Smooth muscle cell (in vitro differentiated cells): ENCODE measurements around the gene SNX20. TPM values are rescaled to one million over a fixed set of nuclear protein-coding genes. Genes with fewer than 3 reads are reported as not detected.

Experiments used
- DNase-seq: peaks from one replicate; lab custom pipeline; 2025; ENCODE audit not compliant: unreplicated experiment; lab: John Stamatoyannopoulos, UW
- H2AFZ ChIP-seq: fragments of 200-600 bp; sonication (generic); 2 replicates; pipeline ENCODE4 v1.6.0; 2016; ENCODE audit warnings: antibody characterized with exemption, low read depth, mild to moderate bottlenecking
- H3F3A ChIP-seq: fragments of 200-600 bp; sonication (generic); 2 replicates; pipeline ENCODE4 v1.6.0; 2017; ENCODE audit warnings: antibody characterized with exemption, low read depth
- H3K27ac ChIP-seq: fragments of 200-600 bp; sonication (generic); 2 replicates; pipeline ENCODE4 v1.5.1; 2016; ENCODE audit warnings: low read depth, mild to moderate bottlenecking
- H3K27me3 ChIP-seq: fragments of 200-600 bp; sonication (generic); 2 replicates; pipeline ENCODE4 v1.6.1; 2016; ENCODE audit warnings: low read depth, mild to moderate bottlenecking
- H3K36me3 ChIP-seq: fragments of 200-600 bp; sonication (generic); 2 replicates; pipeline ENCODE4 v1.5.1; 2016; ENCODE audit warnings: low read depth
- H3K4me1 ChIP-seq: fragments of 200-600 bp; sonication (generic); 2 replicates; pipeline ENCODE4 v1.5.1; 2016; ENCODE audit warnings: low read depth
- H3K4me2 ChIP-seq: fragments of 200-600 bp; sonication (generic); 2 replicates; pipeline ENCODE4 v1.6.0; 2016; ENCODE audit warnings: mild to moderate bottlenecking
- H3K4me3 ChIP-seq: fragments of 200-600 bp; sonication (generic); 2 replicates; pipeline ENCODE4 v1.5.1; 2016; ENCODE audit warnings: mild to moderate bottlenecking
- H3K79me2 ChIP-seq: fragments of 200-600 bp; sonication (generic); 2 replicates; pipeline ENCODE4 v1.6.0; 2016; ENCODE audit warnings: low read depth, mild to moderate bottlenecking
- H3K9ac ChIP-seq: fragments of 200-600 bp; sonication (generic); 2 replicates; pipeline ENCODE4 v1.6.0; 2016; ENCODE audit warnings: low read depth
- H3K9me3 ChIP-seq: fragments of 200-600 bp; sonication (generic); replicated peaks from 2 replicates; pipeline ENCODE4 v1.5.1; 2016; ENCODE audit warnings: low read depth
- H4K20me1 ChIP-seq: fragments of 200-600 bp; sonication (generic); 2 replicates; pipeline ENCODE4 v1.6.0; 2016; ENCODE audit warnings: low read depth
- WGBS: methylation state at CpG from one replicate; pipeline ENCODE4 v1.1.7; 2016; ENCODE audit warnings: low lambda C conversion rate; 5-methylcytosine and 5-hydroxymethylcytosine counted together
- polyA plus RNA-seq: library from polyadenylated mRNA; unstranded; fragments of >200 nt; fragmentation: Nextera tagmentation; extraction: Ambion mirVana; gene quantifications from 2 replicates; pipeline ENCODE4 v1.2.1, GENCODE V29; 2016
- total RNA-seq: library from RNA; depleted of rRNA; stranded (reverse); fragments of >200 nt; gene quantifications from 2 replicates; pipeline ENCODE4 v1.2.3, GENCODE V29; 2014
- TF ChIP-seq, protein P1 (sequence below): fragments of 200-600 bp; sonication (generic); IDR thresholded peaks from 2 replicates; pipeline ENCODE4 v1.5.1; 2017; ENCODE audit warnings: borderline replicate concordance, mild to moderate bottlenecking, antibody characterized with exemption; ENCODE audit not compliant: insufficient read depth, poor library complexity, severe bottlenecking

SNX20 gene
- total and polyA plus RNA-seq, 2 experiments from 2014 or later, result not detected

DNA sequence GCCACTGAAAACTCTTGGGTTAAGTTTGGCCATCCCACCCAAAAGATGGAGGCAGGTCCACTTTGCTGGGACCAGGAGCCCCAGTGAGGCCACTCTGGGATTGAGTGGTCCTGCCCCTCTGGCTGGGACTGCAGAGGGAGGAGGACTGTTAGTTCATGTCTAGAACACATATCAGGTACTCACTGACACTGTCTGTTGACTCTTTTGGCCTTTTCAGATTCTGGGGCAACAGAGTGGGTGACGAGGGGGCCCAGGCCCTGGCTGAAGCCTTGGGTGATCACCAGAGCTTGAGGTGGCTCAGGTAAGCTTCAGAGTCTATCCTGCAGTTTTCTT, 41.3 kb upstream of the SNX20 start:
- no peak overlapping the region for H3K4me3 ChIP-seq
- H3K27me3 ChIP-seq, result no peaks in the 10 kb centered on the region
- H3K4me2 ChIP-seq, result no peak overlapping the region
- no peak overlapping the region for H3K27ac ChIP-seq
- no peaks in the 10 kb centered on the region for H3K36me3 ChIP-seq
- no peaks in the 10 kb centered on the region for H3K9me3 ChIP-seq
- no peak overlapping the region for H2AFZ ChIP-seq
- H4K20me1 ChIP-seq, result no peaks in the 10 kb centered on the region
- H3F3A ChIP-seq, result no peaks in the 10 kb centered on the region
- TF ChIP-seq, protein P1, sequence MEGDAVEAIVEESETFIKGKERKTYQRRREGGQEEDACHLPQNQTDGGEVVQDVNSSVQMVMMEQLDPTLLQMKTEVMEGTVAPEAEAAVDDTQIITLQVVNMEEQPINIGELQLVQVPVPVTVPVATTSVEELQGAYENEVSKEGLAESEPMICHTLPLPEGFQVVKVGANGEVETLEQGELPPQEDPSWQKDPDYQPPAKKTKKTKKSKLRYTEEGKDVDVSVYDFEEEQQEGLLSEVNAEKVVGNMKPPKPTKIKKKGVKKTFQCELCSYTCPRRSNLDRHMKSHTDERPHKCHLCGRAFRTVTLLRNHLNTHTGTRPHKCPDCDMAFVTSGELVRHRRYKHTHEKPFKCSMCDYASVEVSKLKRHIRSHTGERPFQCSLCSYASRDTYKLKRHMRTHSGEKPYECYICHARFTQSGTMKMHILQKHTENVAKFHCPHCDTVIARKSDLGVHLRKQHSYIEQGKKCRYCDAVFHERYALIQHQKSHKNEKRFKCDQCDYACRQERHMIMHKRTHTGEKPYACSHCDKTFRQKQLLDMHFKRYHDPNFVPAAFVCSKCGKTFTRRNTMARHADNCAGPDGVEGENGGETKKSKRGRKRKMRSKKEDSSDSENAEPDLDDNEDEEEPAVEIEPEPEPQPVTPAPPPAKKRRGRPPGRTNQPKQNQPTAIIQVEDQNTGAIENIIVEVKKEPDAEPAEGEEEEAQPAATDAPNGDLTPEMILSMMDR, result no peak
- H3K4me1 ChIP-seq, result no peaks in the 10 kb centered on the region
- H3K9ac ChIP-seq, result no peak overlapping the region
- WGBS, result 88% methylated on average over 1 of the region's 1 CpG
- H3K79me2 ChIP-seq, result no peaks in the 10 kb centered on the region
- DNase-seq, result no peak

DNA sequence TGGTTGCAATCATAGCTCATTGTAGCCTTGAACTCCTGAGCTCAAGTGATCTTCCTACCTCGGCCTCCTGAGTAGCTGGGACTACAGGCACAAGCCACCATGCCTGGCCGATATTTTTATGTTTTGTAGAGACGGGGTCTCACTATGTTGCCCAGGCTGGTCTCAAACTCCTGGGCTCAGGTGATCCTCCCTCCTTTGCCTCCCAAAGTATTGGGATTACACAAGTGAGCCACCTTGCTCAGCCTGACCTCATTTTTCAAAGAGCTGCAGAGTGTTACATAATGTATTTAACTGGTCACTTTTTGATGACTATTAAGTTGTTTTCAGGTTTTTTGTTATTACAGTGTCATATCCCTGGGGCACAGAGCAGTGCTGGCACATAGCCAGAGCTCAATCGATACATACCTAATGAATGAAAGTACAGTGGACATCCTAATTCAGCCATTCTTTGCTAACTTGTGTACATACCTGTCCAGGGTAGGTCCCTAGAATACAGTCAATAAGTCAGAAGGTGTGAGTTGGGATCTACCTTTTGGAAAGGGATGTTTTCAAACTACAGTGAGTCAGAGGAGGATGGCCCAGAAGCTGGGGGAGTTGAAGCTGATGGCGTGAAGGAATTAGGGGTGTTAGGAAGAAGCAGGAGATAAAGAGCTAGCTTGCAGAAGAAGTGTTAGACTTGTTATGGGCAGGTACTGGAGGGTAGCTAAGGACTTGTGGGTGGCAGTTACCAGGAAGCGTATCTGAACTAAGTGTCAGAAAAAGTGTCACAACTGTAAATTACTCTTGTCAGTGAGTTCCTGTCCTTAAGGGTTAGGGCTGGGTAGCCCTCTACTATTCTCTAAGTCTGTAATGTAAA, 40.7 kb upstream of the SNX20 start:
- no peaks in the 10 kb centered on the region for H3K27me3 ChIP-seq
- no peak overlapping the region for H3K27ac ChIP-seq
- no peak overlapping the region for H3K9ac ChIP-seq
- no peaks in the 10 kb centered on the region for H3F3A ChIP-seq
- no peaks in the 10 kb centered on the region for H3K4me1 ChIP-seq
- TF ChIP-seq, protein P1, result no peak
- no peak overlapping the region for H3K4me3 ChIP-seq
- no peak overlapping the region for H2AFZ ChIP-seq
- no peak for DNase-seq
- no peaks in the 10 kb centered on the region for H3K79me2 ChIP-seq
- H3K36me3 ChIP-seq, result no peaks in the 10 kb centered on the region
- no peaks in the 10 kb centered on the region for H4K20me1 ChIP-seq
- no peak overlapping the region for H3K4me2 ChIP-seq
- 90% methylated on average over 6 of the region's 6 CpGs for WGBS
- no peaks in the 10 kb centered on the region for H3K9me3 ChIP-seq

DNA sequence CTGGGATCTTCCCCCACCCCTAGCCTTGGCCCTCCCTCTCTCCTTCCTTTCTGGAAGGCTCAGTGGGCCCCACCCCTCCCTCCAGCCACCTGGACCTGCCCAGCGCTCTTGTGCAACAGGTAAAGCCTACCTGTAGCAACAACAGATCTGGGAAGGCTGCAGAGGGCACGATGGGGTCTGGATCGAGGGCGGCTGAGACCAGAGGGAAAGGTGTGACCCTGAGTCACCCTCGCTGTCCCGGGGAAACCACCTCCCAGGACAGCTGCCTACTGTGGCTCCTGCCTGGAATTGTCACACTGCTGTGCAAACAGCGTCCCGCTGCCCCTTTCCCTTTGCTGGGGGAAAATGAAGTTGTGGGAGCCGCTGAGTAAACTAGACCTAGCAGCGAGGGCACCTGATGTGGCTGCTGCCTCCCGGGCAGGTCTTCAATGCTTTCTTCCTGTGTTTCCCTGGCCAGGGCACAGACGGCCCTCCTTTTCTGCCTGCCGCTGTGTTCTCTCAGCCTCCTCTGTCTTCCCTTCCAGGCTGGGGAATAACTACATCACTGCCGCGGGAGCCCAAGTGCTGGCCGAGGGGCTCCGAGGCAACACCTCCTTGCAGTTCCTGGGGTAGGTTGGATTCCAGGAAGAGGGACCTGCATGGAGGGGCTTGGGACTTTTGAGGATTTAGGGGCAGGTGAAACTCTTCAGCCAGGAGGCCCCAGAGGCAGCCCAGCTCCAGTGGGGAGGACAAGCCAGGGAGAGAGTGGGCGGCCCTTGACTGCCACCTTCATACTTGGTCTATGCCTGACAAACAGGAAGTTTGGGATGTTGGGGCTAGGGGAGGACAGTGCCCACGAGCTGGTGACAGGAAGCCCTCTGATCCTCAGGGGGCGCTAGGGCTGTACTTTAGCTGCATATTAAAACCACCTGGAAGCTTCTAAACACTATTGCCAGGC, 38.6 kb upstream of the SNX20 start:
- TF ChIP-seq, protein P1, result no peak
- no peak overlapping the region for H3K9ac ChIP-seq
- H3K4me1 ChIP-seq, result no peaks in the 10 kb centered on the region
- DNase-seq, result no peak
- H3F3A ChIP-seq, result no peaks in the 10 kb centered on the region
- H3K27me3 ChIP-seq, result no peaks in the 10 kb centered on the region
- H3K4me3 ChIP-seq, result no peak overlapping the region
- no peaks in the 10 kb centered on the region for H3K79me2 ChIP-seq
- 82% methylated on average over 20 of the region's 20 CpGs for WGBS
- H3K9me3 ChIP-seq, result no peaks in the 10 kb centered on the region
- H3K27ac ChIP-seq, result peak overlapping the region; percentile 28
- no peaks in the 10 kb centered on the region for H4K20me1 ChIP-seq
- H3K36me3 ChIP-seq, result no peaks in the 10 kb centered on the region
- no peak overlapping the region for H2AFZ ChIP-seq
- no peak overlapping the region for H3K4me2 ChIP-seq
